ENCODE data around the gene PTPRT.

GRCh38 chr20:42855896-42856295 lies 333.8 kb downstream of the PTPRT start:
- TF ChIP-seq CTCF (conservative IDR thresholded peaks at IDR 0.05 in 1 of 2, IDR thresholded peaks at IDR 0.05 in 1 of 2; ENCODE audit: low read depth in 1 of 2, low read length in 2 of 2) (no peak), EZH2 (IDR thresholded peaks at IDR 0.05; ENCODE audit: low read length, missing control alignments) (no peak)
